Measurements from ENCODE around the gene CNOT6.
A peak's percentile ranks its signal among the peaks of the same experiment; 100 is the strongest.

CNOT6 gene

DNA sequence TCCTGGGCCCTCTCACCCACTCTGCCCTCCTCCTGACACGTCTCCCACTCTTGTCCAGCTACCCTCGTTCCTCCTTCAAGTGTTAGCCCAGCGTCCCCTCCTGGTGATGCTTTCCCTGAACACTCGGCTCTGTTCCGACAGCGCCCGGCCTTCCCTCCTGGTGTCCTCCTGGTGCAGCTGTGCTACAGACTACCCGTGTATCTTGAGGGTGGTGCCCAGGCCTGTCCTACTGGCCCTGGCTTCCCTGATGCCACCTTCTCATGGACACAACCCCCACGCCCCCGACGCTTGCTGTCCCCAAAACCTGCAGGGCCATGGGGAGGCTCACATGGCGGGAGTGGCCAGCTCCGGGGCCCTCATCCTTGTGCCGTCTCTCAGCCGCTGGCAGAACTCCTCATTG, 118.5 kb downstream of the CNOT6 start (continued):
- TF ChIP-seq BCL11A (tag by site-specific recombination; IDR thresholded peaks at IDR 0.05; ENCODE audit: low read depth) (no peak), HOXA7 (CRISPR knock-in tag; IDR thresholded peaks at IDR 0.05; ENCODE audit: borderline replicate concordance) (no peak), KLF7 (tag by site-specific recombination; IDR thresholded peaks at IDR 0.05; ENCODE audit: borderline replicate concordance) (no peak), ZNF549 (tag by site-specific recombination; IDR thresholded peaks at IDR 0.05) (no peak), OVOL3 (tag by site-specific recombination; IDR thresholded peaks at IDR 0.05) (no peak), ZNF658 (tag by site-specific recombination; IDR thresholded peaks at IDR 0.05) (no peak)

- Histone ChIP-seq H3K36me3 (ENCODE audit: control insufficient read depth in 2 of 2, insufficient read depth in 1 of 2, low read length in 2 of 2) (peaks cover 0 to 35% of the 10 kb centered on the region in 2 experiments; a peak in 1 of 3 replicates), H3K27ac (ENCODE audit: extremely low read depth, low read depth, low read length) (no peak overlapping the region), H3K4me1 (ENCODE audit: control insufficient read depth, insufficient read depth, low read length) (no peaks in the 10 kb centered on the region), H3K4me3 (ENCODE audit: low read depth, low read length) (no peak overlapping the region), H3K9me3 (ENCODE audit: control insufficient read depth, insufficient read depth, low read depth, low read length) (no peaks in the 10 kb centered on the region)
- CTCF ChIA-PET: no interaction called here
- POLR2A ChIA-PET: no interaction called here
- TF ChIP-seq RBAK (tag by site-specific recombination; IDR thresholded peaks at IDR 0.05) (no peak), ZIC2 (tag by site-specific recombination; IDR thresholded peaks at IDR 0.05) (0 out of 2 replicates have a peak, but pooled peaks have one; percentile 40), ZNF394 (tag by site-specific recombination; IDR thresholded peaks at IDR 0.05; ENCODE audit: borderline replicate concordance) (peak; percentile 41; the same call in 1 of the 2 replicates), ZFHX2 (tag by site-specific recombination; conservative IDR thresholded peaks at IDR 0.05) (no peak), ZNF629 (tag by site-specific recombination; IDR thresholded peaks at IDR 0.05) (no peak), ZNF473 (tag by site-specific recombination; IDR thresholded peaks at IDR 0.05) (no peak)
Measured at GRCh38 chr5:180613188-180613813, 119.1 kb downstream of the CNOT6 start.

- Histone ChIP-seq H3K36me3 (ENCODE audit: control insufficient read depth in 2 of 2, insufficient read depth in 1 of 2, low read length in 2 of 2) (peaks cover 0 to 32% of the 10 kb centered on the region in 2 experiments; a peak in 1 of 3 replicates), H3K4me1 (ENCODE audit: control insufficient read depth, insufficient read depth, low read length) (no peaks in the 10 kb centered on the region), H3K9me3 (ENCODE audit: control insufficient read depth, insufficient read depth, low read depth, low read length) (no peaks in the 10 kb centered on the region), H3K27ac (ENCODE audit: extremely low read depth, low read depth, low read length) (no peak overlapping the region), H3K4me3 (ENCODE audit: low read depth, low read length) (no peak overlapping the region)
- POLR2A ChIA-PET: no interaction called here
- CTCF ChIA-PET: no interaction called here
- no peak for TF ChIP-seq ZNF701 (tag by site-specific recombination; IDR thresholded peaks at IDR 0.05)
- TF ChIP-seq ZNF138 (tag by site-specific recombination; IDR thresholded peaks at IDR 0.05; ENCODE audit: borderline replicate concordance): no peak
- TF ChIP-seq, protein P1, sequence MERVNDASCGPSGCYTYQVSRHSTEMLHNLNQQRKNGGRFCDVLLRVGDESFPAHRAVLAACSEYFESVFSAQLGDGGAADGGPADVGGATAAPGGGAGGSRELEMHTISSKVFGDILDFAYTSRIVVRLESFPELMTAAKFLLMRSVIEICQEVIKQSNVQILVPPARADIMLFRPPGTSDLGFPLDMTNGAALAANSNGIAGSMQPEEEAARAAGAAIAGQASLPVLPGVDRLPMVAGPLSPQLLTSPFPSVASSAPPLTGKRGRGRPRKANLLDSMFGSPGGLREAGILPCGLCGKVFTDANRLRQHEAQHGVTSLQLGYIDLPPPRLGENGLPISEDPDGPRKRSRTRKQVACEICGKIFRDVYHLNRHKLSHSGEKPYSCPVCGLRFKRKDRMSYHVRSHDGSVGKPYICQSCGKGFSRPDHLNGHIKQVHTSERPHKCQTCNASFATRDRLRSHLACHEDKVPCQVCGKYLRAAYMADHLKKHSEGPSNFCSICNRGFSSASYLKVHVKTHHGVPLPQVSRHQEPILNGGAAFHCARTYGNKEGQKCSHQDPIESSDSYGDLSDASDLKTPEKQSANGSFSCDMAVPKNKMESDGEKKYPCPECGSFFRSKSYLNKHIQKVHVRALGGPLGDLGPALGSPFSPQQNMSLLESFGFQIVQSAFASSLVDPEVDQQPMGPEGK (tag by site-specific recombination; IDR thresholded peaks at IDR 0.05): no peak
- TF ChIP-seq ZNF510 (tag by site-specific recombination; IDR thresholded peaks at IDR 0.05; ENCODE audit: insufficient replicate concordance): no peak
- TF ChIP-seq ZBTB10 (tag by site-specific recombination; IDR thresholded peaks at IDR 0.05): no peak
- no peak for TF ChIP-seq ZBTB17 (tag by site-specific recombination; IDR thresholded peaks at IDR 0.05)
Measured at GRCh38 chr5:180613814-180614188, 119.6 kb downstream of the CNOT6 start.
